GM13976 (cell line): ENCODE measurements around the gene ASB2.

Experiments used
- DNase-seq: peaks from one replicate; pipeline ENCODE4 v3.0.0; 2012; ENCODE audit warnings: low spot score
- CTCF ChIP-seq: IDR thresholded peaks from 2 replicates; pipeline ENCODE4 v1.5.1; 2012; ENCODE audit warnings: borderline replicate concordance, mild to moderate bottlenecking; ENCODE audit not compliant: insufficient read depth; ENCODE audit errors: extremely low read depth, missing control alignments, control extremely low read depth
- in situ Hi-C: fragments of 300-500 bp; cut with MboI; formaldehyde crosslinking; loops from one replicate; pipeline ENCODE4 v1.12.0; 2022; ENCODE audit warnings: low sequenced_read_pairs, mixed read lengths, inconsistent platforms; ENCODE audit not compliant: unreplicated experiment

Gene ASB2

GRCh38 chr14:93936245-93936644, 40.1 kb downstream of the ASB2 start:
- in situ Hi-C loops, result loop anchor here (10.0 kb wide), 1 partner anchor 189 kb away; the partner anchor contains the start of gene IFI27L2
- peak; percentile 22 for TF ChIP-seq CTCF
- peak; percentile 47 for DNase-seq

- TF ChIP-seq CTCF, result no peak
- in situ Hi-C loops, result loop anchor here (10.0 kb wide), 1 partner anchor 190 kb away; the partner anchor contains the start of gene IFI27L2
Observed at GRCh38 chr14:93935213-93935612, 41.2 kb downstream of the ASB2 start.

GRCh38 chr14:93932642-93933041, 43.7 kb downstream of the ASB2 start:
- in situ Hi-C loops, result loop anchor here (10.0 kb wide), 1 partner anchor 192 kb away; the partner anchor contains the start of gene IFI27L2
- no peak for TF ChIP-seq CTCF
- no peak for DNase-seq

More at GRCh38 chr14:93935213-93935612, 41.2 kb downstream of the ASB2 start:
- no peak for DNase-seq

GRCh38 chr14:93930989-93931307, 45.4 kb downstream of the ASB2 start:
- DNase-seq, result no peak
- in situ Hi-C loops, result loop anchor here (10.0 kb wide), 1 partner anchor 194 kb away; the partner anchor contains the start of gene IFI27L2
- TF ChIP-seq CTCF, result no peak

- no peak for TF ChIP-seq CTCF
- DNase-seq, result no peak
- in situ Hi-C loops, result loop anchor here (10.0 kb wide), 1 partner anchor 194 kb away; the partner anchor contains the start of gene IFI27L2
Observed at GRCh38 chr14:93930296-93930988, 45.9 kb downstream of the ASB2 start.

GRCh38 chr14:93929657-93930056, 46.7 kb downstream of the ASB2 start:
- no peak for TF ChIP-seq CTCF
- DNase-seq, result no peak
- in situ Hi-C loops, result loop anchor here (10.0 kb wide), 1 partner anchor 195 kb away; the partner anchor contains the start of gene IFI27L2

- no peak for TF ChIP-seq CTCF
- in situ Hi-C loops, result no loop called here
- no peak for DNase-seq
Observed at GRCh38 chr14:93929048-93929535, 47.3 kb downstream of the ASB2 start.
